HL-60 (cell line): ENCODE measurements around the gene OR2H1.

Experiments used
- DNase-seq, 2 experiments: peaks; one replicate each; pipeline ENCODE4 v3.0.0-alpha.2; 2010 to 2020; ENCODE audit warnings: low read depth in 1 of 2, low spot score in 1 of 2
- H3K27ac ChIP-seq: fragments of 250-450 bp; sonication (Bioruptor Pico); replicated peaks from 2 replicates; pipeline ENCODE4 v1.5.1; 2020; ENCODE audit warnings: mild to moderate bottlenecking, moderate library complexity
- H3K27me3 ChIP-seq: fragments of 250-450 bp; sonication (Bioruptor Pico); 2 replicates; pipeline ENCODE4 v1.5.1; 2021; ENCODE audit warnings: mild to moderate bottlenecking, moderate library complexity; ENCODE audit not compliant: insufficient read depth, poor library complexity, severe bottlenecking
- H3K4me3 ChIP-seq: replicated peaks from 2 replicates; pipeline ENCODE4 v1.5.1; 2011; ENCODE audit warnings: mild to moderate bottlenecking, control low read depth, low read length; ENCODE audit not compliant: insufficient read depth
- CTCF ChIP-seq: IDR thresholded peaks from one replicate; pipeline ENCODE4 v1.5.1; 2011; ENCODE audit warnings: low read length, control low read depth, inconsistent platforms; ENCODE audit not compliant: insufficient read depth
- GABPA ChIP-seq: IDR thresholded peaks from 2 replicates; pipeline ENCODE4 v1.6.1; 2012; ENCODE audit warnings: low read depth
- POLR2AphosphoS5 ChIP-seq: IDR thresholded peaks from 2 replicates; pipeline ENCODE4 v1.6.1; 2012; ENCODE audit warnings: low read depth
- SPI1 ChIP-seq: IDR thresholded peaks from 2 replicates; pipeline ENCODE4 v1.6.1; 2012; ENCODE audit warnings: low read depth, mild to moderate bottlenecking, borderline replicate concordance
- TF ChIP-seq, protein P1 (sequence below): IDR thresholded peaks from 2 replicates; pipeline ENCODE4 v1.6.1; 2012; ENCODE audit warnings: low read depth; ENCODE audit not compliant: insufficient replicate concordance

The OR2H1 gene

DNA sequence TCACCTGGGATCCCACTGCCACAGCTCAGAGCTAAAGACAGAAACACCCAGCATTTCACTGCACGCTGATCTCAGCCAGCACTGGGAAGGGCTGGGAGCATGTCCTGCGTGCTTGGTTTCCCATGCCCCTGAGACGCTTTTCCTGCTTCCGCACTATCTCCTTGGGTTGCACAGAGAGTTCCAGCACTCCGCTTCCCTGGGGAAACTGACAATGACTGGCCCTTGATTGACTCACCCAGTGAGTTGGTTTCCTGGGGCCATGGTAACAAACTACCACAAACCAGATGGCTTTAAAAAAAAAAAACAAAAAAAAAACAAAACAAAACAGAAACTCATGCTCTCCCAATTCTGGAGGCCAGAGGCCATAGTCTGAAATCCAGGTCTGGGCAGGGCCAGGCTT is 45.6 kb downstream of the OR2H1 start:
- Histone ChIP-seq H3K27ac (no peak overlapping the region), H3K27me3 (peaks cover 3% of the 10 kb centered on the region), H3K4me3 (no peak overlapping the region)
- TF ChIP-seq SPI1, result no peak
- TF ChIP-seq CTCF, result no peak
- no peak for TF ChIP-seq POLR2AphosphoS5
- TF ChIP-seq, protein P1, sequence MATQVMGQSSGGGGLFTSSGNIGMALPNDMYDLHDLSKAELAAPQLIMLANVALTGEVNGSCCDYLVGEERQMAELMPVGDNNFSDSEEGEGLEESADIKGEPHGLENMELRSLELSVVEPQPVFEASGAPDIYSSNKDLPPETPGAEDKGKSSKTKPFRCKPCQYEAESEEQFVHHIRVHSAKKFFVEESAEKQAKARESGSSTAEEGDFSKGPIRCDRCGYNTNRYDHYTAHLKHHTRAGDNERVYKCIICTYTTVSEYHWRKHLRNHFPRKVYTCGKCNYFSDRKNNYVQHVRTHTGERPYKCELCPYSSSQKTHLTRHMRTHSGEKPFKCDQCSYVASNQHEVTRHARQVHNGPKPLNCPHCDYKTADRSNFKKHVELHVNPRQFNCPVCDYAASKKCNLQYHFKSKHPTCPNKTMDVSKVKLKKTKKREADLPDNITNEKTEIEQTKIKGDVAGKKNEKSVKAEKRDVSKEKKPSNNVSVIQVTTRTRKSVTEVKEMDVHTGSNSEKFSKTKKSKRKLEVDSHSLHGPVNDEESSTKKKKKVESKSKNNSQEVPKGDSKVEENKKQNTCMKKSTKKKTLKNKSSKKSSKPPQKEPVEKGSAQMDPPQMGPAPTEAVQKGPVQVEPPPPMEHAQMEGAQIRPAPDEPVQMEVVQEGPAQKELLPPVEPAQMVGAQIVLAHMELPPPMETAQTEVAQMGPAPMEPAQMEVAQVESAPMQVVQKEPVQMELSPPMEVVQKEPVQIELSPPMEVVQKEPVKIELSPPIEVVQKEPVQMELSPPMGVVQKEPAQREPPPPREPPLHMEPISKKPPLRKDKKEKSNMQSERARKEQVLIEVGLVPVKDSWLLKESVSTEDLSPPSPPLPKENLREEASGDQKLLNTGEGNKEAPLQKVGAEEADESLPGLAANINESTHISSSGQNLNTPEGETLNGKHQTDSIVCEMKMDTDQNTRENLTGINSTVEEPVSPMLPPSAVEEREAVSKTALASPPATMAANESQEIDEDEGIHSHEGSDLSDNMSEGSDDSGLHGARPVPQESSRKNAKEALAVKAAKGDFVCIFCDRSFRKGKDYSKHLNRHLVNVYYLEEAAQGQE, result no peak
- no peak for TF ChIP-seq GABPA
- DNase-seq, result no peak

DNA sequence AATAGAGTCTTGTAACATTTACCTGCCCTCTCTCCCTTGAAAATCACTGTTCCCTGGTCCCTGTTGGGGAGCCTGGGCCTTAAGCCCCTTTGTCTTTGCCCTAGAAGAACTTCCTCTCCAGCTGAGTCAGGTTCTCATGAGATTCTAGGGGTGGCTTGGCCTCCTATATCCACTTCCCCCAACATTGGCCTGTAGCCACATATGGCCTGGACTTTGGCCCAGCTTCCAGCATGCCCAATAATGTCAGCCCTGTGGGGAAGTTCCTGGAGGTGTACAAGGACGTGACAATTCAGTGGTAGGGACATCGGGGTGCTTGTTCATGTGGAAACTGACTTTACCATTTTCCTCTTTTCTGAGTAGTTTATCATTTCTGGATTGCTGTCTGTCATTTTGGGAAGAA is 48.0 kb downstream of the OR2H1 start:
- H3K4me3 ChIP-seq, result no peak overlapping the region
- no peaks in the 10 kb centered on the region for H3K27me3 ChIP-seq
- TF ChIP-seq SPI1, result no peak
- TF ChIP-seq, protein P1, result no peak
- TF ChIP-seq GABPA, result no peak
- TF ChIP-seq POLR2AphosphoS5, result no peak
- no peak for TF ChIP-seq CTCF
- no peak for DNase-seq
- H3K27ac ChIP-seq, result no peak overlapping the region

DNA sequence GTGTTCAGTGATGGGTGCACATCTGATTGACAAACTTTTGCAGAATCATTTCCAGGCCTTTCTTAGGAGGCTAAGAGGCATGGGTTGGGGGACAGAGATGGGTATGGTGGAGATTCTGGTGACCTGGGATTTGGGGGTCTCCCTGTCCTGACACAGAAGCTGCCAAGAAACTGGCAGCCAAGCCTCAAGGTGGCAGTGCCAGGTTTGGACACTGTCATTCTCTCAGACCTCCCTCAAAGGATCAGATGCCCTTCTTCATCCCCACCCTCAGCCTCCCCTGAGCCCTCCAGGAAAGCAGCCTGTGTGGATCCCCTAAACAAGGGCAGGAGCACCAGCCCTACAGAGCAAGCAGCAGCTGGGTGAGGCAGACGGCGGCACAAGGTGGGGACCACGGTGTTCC is 48.9 kb downstream of the OR2H1 start:
- Histone ChIP-seq H3K4me3 (no peak overlapping the region), H3K27me3 (no peaks in the 10 kb centered on the region), H3K27ac (no peak overlapping the region)
- TF ChIP-seq CTCF (no peak), SPI1 (no peak), GABPA (no peak), POLR2AphosphoS5 (no peak)
- TF ChIP-seq, protein P1, result no peak
- DNase-seq, result no peak
